WI38 (cell line): ENCODE measurements around the gene UPK2.

Experiments
- H3K4me3 ChIP-seq: 2 replicates; pipeline ENCODE4 v1.5.1; 2011; ENCODE audit warnings: low read depth, mild to moderate bottlenecking, control low read depth, low read length
- TF ChIP-seq, protein P1 (sequence below): IDR thresholded peaks from 2 replicates; pipeline ENCODE4 v1.5.1; 2012; ENCODE audit warnings: low read depth, mild to moderate bottlenecking, control low read depth, low read length

Gene UPK2

GRCh38 chr11:118933486-118933885 is 22.6 kb upstream of the UPK2 start:
- TF ChIP-seq, protein P1, sequence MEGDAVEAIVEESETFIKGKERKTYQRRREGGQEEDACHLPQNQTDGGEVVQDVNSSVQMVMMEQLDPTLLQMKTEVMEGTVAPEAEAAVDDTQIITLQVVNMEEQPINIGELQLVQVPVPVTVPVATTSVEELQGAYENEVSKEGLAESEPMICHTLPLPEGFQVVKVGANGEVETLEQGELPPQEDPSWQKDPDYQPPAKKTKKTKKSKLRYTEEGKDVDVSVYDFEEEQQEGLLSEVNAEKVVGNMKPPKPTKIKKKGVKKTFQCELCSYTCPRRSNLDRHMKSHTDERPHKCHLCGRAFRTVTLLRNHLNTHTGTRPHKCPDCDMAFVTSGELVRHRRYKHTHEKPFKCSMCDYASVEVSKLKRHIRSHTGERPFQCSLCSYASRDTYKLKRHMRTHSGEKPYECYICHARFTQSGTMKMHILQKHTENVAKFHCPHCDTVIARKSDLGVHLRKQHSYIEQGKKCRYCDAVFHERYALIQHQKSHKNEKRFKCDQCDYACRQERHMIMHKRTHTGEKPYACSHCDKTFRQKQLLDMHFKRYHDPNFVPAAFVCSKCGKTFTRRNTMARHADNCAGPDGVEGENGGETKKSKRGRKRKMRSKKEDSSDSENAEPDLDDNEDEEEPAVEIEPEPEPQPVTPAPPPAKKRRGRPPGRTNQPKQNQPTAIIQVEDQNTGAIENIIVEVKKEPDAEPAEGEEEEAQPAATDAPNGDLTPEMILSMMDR, result no peak
- no peak overlapping the region for H3K4me3 ChIP-seq

GRCh38 chr11:118935376-118935775 is 20.7 kb upstream of the UPK2 start:
- no peak overlapping the region for H3K4me3 ChIP-seq
- TF ChIP-seq, protein P1, result no peak

DNA sequence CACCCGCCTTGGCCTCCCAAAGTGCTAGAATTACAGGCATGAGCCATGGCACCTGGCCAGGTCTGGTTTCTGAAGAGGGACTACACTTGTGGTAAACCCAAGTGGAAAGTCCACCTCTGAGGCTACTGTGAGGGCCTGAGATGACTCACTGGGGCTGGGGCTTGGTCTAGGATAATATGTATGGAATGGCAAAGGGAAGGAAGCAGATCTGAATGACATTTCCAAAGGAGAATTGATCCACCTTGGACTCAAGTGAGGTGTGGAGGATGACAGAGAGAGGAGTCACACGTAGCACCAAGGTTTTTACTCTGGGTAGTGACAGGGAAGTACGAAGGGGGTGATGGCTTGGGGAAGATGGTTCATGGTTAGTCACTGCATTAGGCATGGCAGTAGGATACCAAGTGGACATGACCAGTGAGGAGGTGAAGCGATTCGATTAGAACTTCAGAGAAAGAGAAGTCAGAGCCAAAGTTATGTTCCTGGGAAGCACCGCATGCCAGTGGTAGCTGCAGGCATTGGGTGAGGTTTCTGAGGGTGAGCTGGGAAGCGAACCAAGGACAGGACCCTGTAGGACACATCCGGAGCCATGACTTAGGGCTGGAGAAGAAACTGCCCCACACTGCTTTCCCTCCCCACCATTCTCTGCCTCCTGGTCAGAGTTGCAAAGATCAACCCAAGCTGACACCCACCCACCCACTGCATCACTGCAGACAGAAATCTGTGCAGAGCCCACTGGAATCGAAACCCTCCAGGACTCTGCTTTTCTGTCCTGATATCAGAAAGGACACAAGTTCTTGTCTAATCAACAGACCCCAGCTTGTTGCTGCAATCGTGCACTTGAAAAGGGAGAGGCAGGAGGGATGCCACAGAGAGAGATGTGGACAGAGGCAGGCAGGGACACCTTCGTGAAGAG is 17.4 kb upstream of the UPK2 start:
- TF ChIP-seq, protein P1, result no peak
- no peak overlapping the region for H3K4me3 ChIP-seq

- H3K4me3 ChIP-seq, result no peak overlapping the region
- TF ChIP-seq, protein P1, result no peak
These were observed 16.6 kb upstream of the UPK2 start for GRCh38 chr11:118939404-118939915.

DNA sequence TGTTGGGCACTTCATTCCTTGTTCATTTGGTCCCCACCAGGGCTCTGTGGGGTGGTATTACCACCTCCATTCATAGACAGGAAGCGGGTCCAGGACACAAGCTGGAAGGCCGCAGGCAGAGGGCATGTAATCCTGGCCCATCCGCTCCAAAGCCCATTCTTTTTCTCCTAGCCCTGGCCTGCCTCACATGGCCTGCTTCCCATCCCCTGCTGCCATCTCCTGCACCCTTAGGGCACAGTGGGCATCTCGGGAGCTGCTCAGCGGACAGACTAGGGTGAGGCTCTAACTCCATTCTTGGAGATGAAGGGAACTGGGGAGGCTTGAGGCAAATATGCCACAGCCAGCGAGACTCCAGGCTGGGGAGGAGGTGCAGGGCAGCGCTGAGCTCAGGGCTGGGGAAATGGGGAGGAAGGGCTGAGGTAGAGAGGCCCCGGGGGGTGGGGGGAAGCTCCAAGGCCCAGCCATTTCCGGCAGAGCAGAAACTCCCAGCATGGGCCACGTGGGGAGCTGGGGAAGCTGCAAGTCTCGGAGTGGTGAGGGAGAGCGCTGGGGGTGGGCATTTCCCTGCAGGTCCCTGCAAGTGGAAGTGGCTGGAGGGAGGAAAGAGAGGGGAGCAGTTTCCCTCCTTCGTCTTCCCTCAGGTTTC is 16.0 kb upstream of the UPK2 start:
- H3K4me3 ChIP-seq, result no peak overlapping the region
- TF ChIP-seq, protein P1, result no peak

GRCh38 chr11:118947091-118947490 is 9.0 kb upstream of the UPK2 start:
- TF ChIP-seq, protein P1, result no peak
- no peak overlapping the region for H3K4me3 ChIP-seq

GRCh38 chr11:118948000-118948399 is 8.1 kb upstream of the UPK2 start:
- TF ChIP-seq, protein P1, result no peak
- H3K4me3 ChIP-seq, result no peak overlapping the region
